ENCODE results near the gene PDLIM4. TPM values are rescaled to one million over a fixed set of nuclear protein-coding genes. Genes with fewer than 3 reads are reported as not detected.

Gene PDLIM4
- polyA plus RNA-seq, 3 donors: 11.0 to 13.0 (median 11.2) TPM

GRCh38 chr5:132251220-132251725 is 6.2 kb upstream of the PDLIM4 start:
- no peak for DNase-seq (ENCODE audit: low read depth in 3 of 3, low spot score in 2 of 3)

DNA sequence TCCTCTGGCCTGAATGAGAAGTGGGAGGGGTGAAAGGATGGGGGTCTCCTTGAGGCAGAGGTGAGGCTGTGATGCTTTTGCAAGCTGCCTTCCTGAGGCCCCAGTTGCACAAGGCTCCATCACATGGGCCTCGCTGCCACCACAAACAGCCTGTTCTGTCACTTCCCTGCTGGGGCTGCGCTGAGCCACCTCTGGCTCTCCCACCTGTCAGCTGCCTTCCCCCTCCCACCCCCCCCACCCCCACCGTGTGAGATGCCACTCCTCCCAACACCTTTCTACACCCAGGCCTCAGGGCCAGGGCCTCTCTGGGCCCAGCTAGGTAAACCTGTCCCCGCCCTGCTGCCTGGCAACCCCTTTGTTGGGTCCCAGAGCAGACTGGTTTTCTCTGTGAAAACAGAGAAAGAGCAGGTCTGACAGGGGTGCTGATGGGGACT is 4.5 kb upstream of the PDLIM4 start:
- DNase-seq (ENCODE audit: low read depth in 3 of 3, low spot score in 2 of 3): no peak

DNA sequence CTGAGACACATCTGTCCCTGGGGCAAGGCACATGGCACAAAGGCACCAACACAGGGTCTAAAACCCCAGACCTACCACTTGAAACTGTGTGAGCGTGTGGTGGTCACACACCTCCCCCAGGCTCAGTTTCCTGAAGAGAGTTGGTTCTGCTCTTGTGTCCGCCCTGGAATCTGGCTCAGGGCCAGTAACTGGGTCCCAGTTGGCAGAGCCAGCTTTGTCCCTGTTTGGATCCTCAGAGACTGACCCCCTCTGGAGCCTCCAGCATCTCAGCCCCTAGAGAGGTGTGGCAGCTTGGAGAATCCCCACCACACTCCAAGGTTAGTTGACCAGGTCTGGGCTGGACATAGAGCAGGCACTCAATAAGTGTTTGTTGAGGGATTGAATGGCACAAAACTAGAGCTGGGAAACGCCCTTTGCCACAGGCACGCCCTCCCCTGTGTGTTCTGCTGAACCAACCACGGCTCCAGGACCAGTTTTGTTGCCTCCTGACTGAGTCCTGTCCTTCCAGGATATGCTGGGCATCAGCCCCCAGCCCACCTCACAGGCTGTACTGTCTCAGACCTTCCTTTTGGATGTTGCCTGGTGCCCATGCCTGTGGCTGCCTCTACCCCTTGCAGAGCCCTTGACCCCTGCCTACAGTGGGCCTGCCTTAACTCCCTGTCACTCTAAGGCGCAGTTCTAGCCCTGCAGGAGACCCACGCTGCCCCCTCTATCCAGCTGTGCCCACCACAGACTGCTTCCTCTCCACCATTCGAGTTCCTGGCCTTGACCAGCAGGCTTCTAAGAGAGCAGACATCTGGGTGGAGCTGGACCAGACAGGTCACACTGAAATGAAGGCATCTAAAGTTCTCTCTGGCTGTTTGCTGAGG is 3.8 kb upstream of the PDLIM4 start:
- no peak for DNase-seq (ENCODE audit: low read depth in 3 of 3, low spot score in 2 of 3)

DNA sequence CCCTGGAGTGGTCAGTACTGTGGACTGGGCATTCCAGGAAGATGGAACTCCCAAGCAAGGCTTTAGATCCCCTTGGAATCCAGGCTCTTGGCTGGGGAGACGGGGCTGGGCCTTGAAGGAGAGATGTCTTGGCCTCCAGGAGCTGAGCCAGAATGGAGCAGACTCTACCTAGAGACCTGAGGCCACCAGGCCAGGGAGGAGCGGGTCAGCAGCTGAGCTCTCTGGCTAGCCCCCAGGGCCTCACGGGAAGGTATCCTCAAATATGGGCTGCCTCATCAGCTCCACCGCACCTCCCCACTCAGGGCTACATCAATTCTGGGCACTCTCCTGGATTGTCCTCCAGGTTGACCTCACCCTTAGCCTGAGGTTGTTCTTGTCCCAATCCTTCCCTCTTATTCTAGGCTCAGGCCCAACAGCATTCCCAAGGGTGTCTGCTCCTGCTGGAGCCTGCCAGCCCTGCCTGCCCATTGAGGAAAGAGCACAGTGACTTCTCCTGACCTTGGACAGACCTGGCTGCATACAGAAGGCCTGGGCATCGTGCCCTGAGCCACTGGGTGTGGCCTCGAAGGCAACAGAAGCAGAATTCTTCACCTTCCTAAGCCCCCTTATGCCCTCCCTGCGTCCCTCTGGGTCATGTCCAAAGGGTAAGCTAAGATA is 3.0 kb upstream of the PDLIM4 start:
- DNase-seq (ENCODE audit: low read depth in 3 of 3, low spot score in 2 of 3): no peak

- no peak for DNase-seq (ENCODE audit: low read depth in 3 of 3, low spot score in 2 of 3)
Measured at GRCh38 chr5:132256086-132256782, 1.3 kb upstream of the PDLIM4 start.

DNA sequence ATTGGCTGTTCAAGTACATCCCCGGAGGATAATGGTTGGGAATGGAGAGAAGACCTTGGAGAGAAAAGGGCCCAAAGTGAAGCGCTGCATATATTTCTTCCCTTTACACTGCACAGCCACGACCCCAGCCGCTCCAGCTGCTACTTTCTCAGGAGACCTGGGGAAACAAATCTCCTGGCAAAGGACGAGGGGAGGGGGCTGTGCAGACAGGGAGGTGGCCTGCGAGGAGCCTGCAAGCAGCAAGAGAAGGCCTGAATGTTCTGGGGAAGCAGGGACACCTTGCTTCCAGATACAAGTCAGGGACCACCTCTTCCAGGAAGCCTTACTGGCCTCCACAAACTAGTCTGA is 739 bp upstream of the PDLIM4 start:
- no peak for DNase-seq (ENCODE audit: low read depth in 3 of 3, low spot score in 2 of 3)

- no peak for DNase-seq (ENCODE audit: low read depth in 3 of 3, low spot score in 2 of 3)
Measured at GRCh38 chr5:132258102-132259068, 889 bp downstream of the PDLIM4 start.

GRCh38 chr5:132259069-132259851 is 1.8 kb downstream of the PDLIM4 start:
- DNase-seq (ENCODE audit: low read depth in 3 of 3, low spot score in 2 of 3): no peak

DNA sequence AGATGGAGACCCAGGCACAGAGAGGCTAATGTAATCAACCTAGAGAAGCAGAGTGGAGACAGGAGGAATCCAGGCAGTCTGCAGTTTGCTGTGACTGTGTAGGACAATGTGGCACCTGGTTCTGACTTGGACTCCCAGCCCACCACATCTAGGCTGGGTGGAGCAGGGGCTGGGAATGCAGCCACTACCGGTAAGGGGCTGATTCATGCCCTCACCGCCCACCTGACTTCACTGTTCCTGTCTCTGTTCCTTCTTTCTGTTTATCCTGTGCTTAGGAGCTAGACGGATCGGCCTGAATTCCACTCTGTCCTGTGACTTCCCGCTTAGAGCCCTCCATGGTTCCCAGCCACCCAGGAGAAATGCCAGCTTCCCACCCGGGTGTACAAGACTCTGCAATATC is 2.6 kb downstream of the PDLIM4 start:
- DNase-seq (ENCODE audit: low read depth in 3 of 3, low spot score in 2 of 3): no peak

GRCh38 chr5:132260714-132261551 is 3.4 kb downstream of the PDLIM4 start:
- no peak for DNase-seq (ENCODE audit: low read depth in 3 of 3, low spot score in 2 of 3)

DNA sequence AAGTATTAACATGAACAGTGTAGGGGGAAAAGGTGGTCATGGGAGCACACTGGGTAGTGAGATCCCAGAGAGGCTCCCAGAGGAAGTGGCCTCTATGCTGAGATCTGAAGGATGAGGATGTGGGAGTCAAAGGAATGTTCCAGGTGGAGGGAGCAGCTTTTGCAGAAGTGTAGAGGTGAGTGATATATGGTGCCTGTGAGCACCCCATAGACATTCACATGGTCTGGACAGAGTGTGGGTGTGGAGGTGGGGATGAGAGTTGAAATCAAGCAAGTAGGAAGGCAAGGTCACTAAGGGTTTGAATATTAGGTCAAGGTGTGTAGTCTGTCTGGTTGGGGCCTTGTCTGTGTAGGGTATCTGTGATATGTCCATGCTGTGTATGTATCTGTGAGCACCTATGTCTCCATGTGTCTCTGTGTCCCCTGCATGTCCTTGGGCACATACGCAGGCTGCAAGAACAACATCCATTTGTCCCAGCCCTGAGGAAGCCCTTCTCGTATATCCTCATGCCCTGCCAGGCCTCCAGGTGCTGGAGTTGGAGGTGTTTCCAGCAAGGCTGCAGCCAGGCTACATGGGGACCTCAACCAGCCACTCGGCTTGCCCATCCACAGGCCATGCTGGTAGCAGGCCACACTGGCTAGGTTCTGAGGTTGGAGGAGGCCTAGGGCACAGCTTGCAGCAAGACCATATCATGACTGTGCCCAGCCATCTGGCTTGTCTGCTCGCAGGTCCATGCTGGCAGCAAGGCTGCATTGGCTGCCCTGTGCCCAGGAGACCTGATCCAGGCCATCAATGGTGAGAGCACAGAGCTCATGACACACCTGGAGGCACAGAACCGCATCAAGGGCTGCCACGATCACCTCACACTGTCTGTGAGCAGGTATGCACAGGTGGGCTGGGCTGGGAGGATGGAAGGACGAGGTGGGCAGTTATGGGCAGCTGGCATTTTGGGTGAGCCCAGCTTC is 4.7 kb downstream of the PDLIM4 start:
- no peak for DNase-seq (ENCODE audit: low read depth in 3 of 3, low spot score in 2 of 3)

- DNase-seq (ENCODE audit: low read depth in 3 of 3, low spot score in 2 of 3): no peak
Measured at GRCh38 chr5:132262882-132263547, 5.5 kb downstream of the PDLIM4 start.

- DNase-seq (ENCODE audit: low read depth in 3 of 3, low spot score in 2 of 3): no peak
Measured at GRCh38 chr5:132263548-132264261, 6.2 kb downstream of the PDLIM4 start.

- DNase-seq (ENCODE audit: low read depth in 3 of 3, low spot score in 2 of 3): no peak
Measured at GRCh38 chr5:132264546-132265335, 7.2 kb downstream of the PDLIM4 start.

DNA sequence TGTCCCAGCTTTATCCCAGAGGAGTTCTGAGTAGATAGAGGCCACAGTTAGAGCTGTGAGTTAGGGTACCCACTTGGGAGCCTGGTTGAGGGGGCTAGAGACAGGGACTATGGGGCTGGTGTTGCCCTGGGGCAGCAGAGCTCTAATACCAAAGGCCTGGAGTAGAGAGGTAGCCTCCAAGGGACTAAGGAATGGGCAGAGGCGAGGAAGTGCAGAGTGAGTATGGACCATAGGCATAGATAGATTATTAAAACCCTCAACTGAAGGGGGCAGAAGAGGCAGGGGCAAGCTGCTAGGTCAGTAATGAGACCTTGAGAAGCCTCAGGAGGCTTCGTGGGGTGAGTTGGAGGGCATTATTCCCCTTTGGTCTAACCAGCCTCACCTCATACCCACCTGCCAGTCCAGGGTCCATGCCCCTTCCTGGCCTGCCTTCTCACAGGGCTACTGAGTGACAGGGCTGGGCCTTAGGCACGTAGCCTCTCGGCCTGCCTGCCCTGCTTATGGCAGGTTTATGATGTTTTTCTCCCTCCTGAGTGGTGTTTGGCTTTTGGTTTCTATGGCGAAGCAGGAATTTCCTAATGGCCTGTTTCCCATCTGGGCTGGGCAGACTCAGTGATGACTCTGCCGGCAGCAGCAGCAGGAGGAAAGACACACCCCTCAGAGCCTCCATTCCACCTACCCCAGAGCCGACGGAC is 8.0 kb downstream of the PDLIM4 start:
- no peak for DNase-seq (ENCODE audit: low read depth in 3 of 3, low spot score in 2 of 3)
